Stimulated activated CD4-positive, alpha-beta T cell treated with anti-CD3 and anti-CD28 coated beads, TNF-alpha, amount 100 ng/mL, for 1 hour (primary cell): Measurements from ENCODE around the gene HSPA12B.
A peak's percentile ranks its signal among the peaks of the same experiment; 100 is the strongest.

Experiments
- DNase-seq, 3 donors: peaks; one replicate each; pipeline ENCODE4 v3.0.0-alpha.2; 2020; ENCODE audit warnings: low read depth in 3 of 3, low spot score in 1 of 3

HSPA12B gene

GRCh38 chr20:3765171-3765882 lies 32.8 kb downstream of the HSPA12B start:
- no peak for DNase-seq

- no peak for DNase-seq
These were observed 34.1 kb downstream of the HSPA12B start for GRCh38 chr20:3766422-3767109.

GRCh38 chr20:3767110-3767426 lies 34.6 kb downstream of the HSPA12B start:
- DNase-seq = no peak

- peak; percentile 88 to 94 (median 91) for DNase-seq
These were observed 35.2 kb downstream of the HSPA12B start, which contains the start of gene ADISSP for GRCh38 chr20:3767427-3768341. ADISSP (minus strand) TSS chr20:3767753; CDS start chr20:3760100, 7,653 bp downstream.

GRCh38 chr20:3768342-3769130 lies 36.1 kb downstream of the HSPA12B start:
- peak; percentile 53 to 59 (median 54) for DNase-seq

GRCh38 chr20:3771552-3772058 lies 39.1 kb downstream of the HSPA12B start:
- DNase-seq = no peak

GRCh38 chr20:3775457-3776108 lies 43.1 kb downstream of the HSPA12B start:
- DNase-seq = no peak

- no peak for DNase-seq
These were observed 44.9 kb downstream of the HSPA12B start for GRCh38 chr20:3777381-3777715.

GRCh38 chr20:3777716-3778629 lies 45.5 kb downstream of the HSPA12B start:
- no peak for DNase-seq

DNA sequence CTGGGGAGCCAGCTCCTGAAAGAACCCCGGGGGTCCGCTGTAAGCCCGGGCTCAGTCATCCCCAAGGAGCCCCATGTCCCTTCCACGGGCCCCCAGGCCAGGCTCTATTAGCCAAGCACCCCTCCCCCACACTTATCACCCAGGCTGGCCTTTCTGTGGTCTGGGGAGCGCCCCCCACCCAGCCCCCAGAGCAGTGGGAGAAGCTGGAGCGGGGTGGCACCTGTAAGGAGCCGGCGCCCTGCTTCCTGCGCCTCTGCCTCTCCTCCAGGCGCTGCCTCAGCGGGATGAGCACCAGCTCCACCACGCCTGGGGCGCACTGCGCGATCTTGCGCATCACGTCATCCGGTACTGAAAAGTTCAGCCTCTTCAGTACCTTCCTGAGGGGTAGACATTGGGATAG lies 46.5 kb downstream of the HSPA12B start:
- no peak for DNase-seq

DNA sequence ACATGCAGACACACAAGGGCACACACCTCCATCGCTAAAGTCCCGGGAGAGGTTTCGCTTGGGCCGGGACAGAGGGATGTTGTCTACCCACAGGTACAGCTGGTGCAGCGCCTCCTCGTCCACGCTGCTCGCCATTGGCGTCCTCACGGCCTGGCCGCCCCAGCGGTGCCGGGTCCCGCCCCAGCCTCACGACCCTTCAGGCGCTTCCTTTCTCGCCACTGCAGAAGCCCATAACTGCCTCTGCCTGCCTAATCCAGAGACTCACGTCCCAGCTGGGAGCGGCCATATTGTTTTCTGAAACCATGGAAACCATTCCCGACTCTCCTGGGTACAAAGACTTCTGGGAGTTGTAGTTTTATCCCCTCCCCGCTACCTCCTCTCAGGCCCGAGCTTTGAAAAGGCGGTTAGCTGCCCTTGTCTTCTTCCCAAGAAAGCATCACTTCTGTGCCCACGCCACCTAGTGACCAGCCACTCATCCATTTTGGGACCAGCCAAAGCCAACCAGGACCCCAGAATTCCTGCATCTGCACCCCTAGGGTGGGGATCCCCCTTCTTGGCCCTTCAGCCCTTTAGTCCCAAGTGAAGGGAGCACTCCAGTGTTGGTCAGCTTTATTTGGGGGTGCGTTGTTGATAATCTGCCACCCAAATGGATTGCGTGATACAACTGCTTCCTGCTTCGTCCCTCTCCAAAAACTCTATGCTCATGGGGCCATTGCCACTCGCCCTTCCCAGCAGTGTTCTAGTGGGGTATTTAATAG lies 48.8 kb downstream of the HSPA12B start, which contains the start of gene SPEF1:
Gene SPEF1, minus strand, starts transcription at position 296 of the 758 bp plus-strand sequence. Its CDS starts 161 bp downstream, at position 135.
- no peak for DNase-seq

GRCh38 chr20:3782597-3782996 lies 50.1 kb downstream of the HSPA12B start:
- no peak for DNase-seq

GRCh38 chr20:3783068-3783489 lies 50.6 kb downstream of the HSPA12B start:
- no peak for DNase-seq

- no peak for DNase-seq
These were observed 51.2 kb downstream of the HSPA12B start for GRCh38 chr20:3783511-3784195.

DNA sequence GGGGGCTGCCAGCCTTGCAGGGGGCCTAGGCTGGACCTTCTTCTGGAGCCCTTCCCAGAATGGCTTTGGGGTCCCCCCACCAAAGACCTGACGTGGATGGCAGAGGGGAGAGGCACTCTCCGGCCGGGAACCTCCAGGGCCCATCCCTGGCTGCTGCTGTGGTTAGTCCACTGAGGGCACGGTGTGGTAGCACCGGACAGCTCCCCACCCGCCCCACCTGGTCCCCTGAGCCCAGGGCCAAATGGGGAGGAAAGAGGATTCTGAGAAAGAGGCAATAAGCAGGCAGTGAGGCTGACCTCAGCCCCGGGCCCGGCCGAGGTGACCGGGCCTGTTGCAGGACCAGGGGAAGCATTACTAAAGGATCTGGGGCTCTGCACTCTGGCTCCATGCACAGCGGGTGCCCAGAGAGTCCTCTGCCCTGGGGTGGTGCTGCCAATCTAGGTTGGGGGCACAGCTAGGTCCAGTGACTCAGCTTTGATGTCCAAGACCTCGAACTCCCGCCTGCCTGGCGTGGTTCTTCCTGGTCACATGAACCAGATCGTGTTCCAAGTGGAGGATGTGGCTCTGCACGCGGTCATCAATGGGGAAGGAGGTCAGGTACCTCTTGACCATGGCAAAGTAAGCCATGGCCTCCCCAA lies 51.9 kb downstream of the HSPA12B start:
- DNase-seq = no peak

- DNase-seq = no peak
These were observed 52.4 kb downstream of the HSPA12B start for GRCh38 chr20:3784863-3785239.
